SKM-1 treated with dmso at 0.1 percent for 144 hours (cell line): Measurements from ENCODE around the gene GALNT9.
"Not testable (repeated sequence)": the region's sequence is repeated elsewhere in the genome, so short reads cannot be mapped to it uniquely, and the experiment has no call there.

Experiments used
- DNase-seq: peaks from one replicate; lab custom pipeline; 2025; ENCODE audit not compliant: unreplicated experiment; lab: John Stamatoyannopoulos, UW

GALNT9 gene

DNA sequence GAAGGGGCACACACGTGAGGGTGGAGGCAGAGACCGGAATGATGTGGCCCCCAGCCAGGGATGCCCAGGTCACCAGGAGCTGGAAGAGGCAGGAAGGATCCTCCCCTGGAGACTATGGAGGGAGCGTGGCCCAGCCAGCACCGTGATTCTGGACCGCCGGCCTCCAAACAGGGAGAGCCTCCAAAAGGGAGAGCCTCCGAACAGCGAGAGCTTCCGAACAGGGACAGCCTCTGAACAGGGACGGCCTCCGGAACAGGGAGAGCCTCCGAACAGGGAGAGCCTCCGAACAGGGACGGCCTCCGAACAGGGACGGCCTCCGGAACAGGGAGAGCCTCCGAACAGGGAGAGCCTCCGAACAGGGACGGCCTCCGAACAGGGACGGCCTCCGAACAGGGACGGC is 33.8 kb downstream of the GALNT9 start:
- not testable (repeated sequence) for DNase-seq

DNA sequence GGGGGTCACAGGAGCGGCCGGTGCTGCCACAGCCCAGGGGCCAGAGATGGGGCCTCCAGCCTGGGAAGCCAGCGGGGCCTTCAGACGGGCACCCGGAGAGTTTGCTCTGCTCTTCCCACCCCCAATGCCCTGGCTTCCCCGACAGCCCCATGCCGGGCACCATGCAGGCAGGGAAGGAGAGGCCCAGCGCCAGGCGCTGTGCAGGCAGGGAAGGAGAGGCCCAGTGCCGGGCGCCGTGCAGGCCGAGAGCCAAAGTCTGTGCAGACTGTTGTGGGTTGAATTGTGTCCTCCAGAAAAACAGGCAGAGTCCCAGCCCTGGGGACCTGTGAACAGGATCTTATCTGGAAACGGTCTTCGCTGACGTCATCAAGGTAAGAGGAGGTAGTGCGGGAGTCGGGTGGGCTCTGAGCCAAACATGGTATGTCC is 34.3 kb downstream of the GALNT9 start:
- DNase-seq: no peak

GRCh38 chr12:132294121-132295034 is 35.0 kb downstream of the GALNT9 start:
- DNase-seq: no peak

DNA sequence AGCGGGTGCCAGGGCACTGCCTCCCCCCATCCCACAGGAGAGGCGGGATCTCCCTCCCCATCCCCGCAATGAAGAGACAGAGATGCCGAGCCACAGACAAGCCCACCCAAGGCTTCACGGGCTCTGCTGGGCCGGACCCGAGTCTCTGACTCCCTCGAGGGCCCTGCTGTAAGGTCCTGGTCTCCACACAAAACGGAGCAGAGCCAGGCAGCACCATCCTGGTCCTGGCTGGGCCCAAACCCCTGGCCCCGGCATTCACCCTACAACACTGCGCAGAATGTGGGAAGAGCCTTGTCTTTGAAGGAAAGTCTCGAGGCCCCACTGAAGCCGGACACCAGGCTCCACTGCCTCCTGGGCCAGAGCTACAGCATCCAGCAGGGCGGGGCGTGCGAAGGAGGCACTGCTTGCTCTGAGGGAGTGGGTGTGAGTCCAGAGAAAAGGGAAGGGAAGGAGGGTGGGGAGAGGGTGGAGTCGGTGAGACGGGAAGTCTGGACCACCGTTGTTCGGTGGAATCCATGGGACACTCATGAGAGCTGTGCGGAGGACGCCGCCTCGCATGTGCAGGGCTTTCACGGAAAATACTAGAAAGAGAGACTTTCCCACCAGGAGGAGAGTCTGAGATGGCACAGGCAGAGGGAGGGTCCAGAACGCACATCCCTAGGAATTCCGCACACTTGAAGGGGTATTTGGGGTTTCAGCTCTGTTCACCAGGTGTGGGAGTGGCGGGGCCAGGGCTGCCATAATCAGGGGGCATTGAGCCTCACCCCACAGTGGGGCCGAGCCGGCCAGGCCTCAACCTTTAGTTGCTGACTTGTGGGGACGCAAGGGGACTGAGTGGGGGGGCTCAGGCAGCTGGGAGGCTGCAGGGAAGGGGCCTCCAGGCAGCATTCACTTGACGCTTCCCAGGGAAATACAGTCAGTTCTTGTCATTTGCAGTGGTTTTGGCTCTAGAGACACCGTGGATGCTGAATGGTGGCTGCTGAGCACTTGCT is 36.8 kb downstream of the GALNT9 start:
- no peak for DNase-seq

GRCh38 chr12:132291402-132292175 is 37.8 kb downstream of the GALNT9 start:
- no peak for DNase-seq

DNA sequence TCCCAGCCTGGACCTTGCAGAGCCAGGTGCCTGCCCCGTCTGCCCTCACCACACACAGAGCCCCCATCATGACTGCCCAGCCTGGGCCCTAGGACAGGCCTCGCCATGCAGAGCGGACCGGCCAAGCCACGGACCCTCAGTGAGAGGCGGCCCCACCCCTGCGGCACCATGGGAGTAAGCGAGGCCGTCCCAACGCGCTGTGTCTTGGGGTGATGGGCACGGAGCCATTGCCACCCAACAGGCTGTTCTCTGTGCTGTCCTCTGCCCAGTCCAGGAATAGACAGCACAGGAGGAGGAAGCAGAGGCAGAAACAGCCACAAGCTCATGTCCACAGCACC is 39.2 kb downstream of the GALNT9 start:
- DNase-seq: no peak

DNA sequence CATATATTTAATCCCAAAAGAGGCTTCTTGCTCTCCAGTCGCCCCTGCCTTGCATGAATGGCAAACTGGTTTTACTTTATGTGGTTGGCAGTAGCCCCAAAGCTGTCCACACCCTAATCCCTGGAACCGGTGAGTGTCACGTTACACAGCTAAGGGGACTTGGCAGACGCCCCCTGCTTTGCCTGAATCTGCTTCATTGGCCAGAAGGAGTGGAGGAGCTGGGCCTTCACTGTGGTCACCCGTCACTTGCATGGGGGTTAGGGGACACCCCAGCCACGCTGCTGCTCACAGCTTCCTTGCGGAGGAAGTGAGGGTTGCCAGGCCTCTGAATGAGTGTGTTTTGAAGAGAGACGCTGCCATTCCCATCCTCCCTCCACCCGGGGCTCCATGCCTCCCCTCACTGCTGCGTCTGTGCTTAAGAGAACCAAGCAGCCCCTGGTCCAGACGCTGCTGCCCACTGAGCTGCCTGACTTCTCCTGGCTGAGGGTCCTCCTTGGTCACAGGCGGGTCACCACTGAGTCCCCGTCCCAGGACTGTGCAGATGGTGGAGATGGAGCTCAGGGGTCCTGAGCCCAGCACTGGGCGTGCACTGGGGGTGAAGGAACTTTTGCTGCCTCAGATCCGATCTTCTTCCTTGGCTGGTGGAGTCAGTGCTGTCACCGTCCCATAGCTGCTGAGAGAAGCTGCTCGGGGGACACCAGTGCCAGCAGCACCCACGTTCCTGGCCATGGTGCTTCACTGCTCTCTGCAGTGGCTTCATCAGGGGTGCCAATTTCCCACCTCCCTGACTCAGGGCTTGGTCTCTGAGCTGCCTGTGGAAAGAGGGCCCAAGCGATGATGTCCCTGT is 39.8 kb downstream of the GALNT9 start:
- DNase-seq: no peak

DNA sequence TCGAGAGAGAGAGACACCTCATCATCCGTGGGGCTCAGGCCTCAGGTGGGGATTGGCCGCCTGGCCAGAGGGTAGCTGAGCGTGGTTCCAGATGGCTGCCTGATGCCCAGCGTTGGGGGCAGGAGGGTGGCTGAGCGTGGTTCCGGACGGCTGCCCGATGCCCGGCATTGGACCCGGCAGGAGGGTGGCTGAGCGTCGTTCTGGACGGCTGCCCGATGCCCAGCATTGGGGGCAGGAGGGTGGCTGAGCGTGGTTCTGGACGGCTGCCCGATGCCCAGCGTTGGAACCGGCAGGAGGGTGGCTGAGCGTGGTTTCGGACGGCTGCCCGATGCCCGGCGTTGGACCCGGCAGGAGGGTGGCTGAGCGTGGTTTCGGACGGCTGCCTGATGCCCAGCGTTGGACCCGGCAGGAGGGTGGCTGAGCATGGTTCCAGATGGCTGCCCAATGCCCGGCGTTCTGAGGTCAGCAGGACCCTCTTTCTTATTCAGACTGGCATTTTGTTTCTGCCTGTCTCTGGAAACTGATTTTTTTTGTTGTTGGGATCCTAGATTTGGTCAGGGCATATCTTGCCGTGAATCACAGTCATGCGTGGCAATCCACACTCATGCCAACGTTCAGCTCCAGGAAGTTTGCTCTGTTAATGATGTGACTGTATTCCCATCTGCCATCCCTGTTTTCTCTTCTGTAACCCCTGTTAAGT is 40.7 kb downstream of the GALNT9 start:
- no peak for DNase-seq

DNA sequence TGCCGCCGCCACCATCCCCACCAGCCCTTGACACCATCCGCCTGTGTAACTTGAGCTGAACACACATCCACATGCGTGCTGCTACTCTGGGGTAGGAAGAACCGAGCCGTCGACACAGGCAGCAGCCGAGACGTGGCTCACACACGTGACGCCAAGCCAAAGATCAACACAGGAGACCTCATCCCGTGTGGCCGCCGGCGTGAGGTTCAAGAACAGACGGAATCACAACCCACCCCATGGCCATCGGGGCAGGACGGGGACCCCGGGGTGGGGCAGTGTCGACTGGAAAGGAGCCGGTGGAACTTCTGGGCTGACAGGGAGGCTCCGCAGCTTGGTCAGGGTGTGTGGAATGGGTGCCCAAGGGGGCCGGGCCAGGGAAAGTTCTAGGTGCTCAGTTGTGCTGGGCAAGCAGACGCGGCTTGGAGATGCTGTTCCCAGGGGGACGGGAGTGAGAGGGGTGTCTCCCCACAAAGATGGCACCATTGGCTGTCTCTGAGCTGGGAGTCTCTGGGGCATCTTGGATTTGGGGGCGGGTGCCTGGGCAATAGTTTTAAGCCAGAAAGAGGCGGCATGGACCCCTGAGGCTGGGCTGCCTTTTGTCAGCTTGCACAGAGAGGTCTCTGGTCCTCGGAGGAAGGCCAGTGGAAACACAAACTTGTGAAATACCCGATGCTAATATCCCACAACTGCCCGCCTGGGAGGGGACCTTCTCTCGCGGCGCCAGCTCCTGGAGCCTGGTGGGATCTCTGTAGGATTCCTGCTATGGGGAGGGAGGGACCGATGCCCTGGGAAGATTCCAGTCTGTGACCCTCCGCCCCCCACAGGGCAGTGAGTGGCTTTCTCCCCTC is 41.8 kb downstream of the GALNT9 start:
- no peak for DNase-seq

GRCh38 chr12:132286912-132287311 is 42.5 kb downstream of the GALNT9 start:
- DNase-seq: no peak

DNA sequence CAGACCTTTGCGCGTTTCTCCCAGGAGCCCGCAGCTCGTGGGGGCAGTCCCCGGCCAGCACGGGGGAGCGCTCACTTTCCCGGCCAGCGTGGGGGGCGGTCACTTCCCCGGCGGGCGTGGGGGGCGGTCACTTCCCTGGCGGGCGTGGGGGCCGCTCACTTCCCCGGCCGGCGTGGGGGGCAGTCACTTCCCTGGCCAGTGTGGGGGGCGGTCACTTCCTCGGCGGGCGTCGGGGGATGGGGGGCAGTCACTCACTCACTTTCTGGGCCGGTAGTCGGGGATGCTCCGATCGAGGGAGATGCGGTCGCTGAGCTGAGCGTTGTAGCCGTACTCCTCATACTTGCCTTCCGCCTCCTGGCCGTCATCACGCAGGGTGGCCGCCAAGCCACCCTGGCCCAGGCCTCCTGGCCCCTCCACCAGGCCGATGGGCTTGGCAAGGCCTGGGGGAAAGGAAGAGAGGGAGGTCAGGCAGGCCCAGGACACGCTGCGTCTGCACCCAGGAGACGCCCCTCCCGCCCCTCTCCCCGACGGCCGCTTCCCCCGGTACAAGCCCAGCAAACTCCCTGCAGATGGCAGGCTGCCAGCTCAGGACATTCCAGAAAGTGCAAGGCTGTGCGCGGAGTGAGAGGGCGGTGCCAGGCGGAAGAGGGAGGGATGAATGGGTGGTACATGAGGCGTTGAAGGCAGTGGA is 43.3 kb downstream of the GALNT9 start:
- no peak for DNase-seq

GRCh38 chr12:132284827-132285741 is 44.3 kb downstream of the GALNT9 start:
- no peak for DNase-seq

- DNase-seq: no peak
Measured at GRCh38 chr12:132284071-132284826, 45.1 kb downstream of the GALNT9 start.

GRCh38 chr12:132282950-132283771 is 46.2 kb downstream of the GALNT9 start:
- DNase-seq: no peak
